ENCODE data around the gene C2CD2.

The C2CD2 gene

GRCh38 chr21:41894922-41895557 lies 58.8 kb downstream of the C2CD2 start:
- Histone ChIP-seq H3K4me2 (ENCODE audit: low read length) (no peak overlapping the region), H4K20me1 (ENCODE audit: insufficient read depth, low read length) (no peaks in the 10 kb centered on the region), H3K4me3 (ENCODE audit: low read depth, low read length, poor library complexity, severe bottlenecking) (no peak overlapping the region), H3K27me3 (ENCODE audit: insufficient read depth, low read length) (no peaks in the 10 kb centered on the region), H3K9me2 (ENCODE audit: low read depth, low read length) (no peaks in the 10 kb centered on the region), H3K36me3 (ENCODE audit: insufficient read depth, low read length) (no peaks in the 10 kb centered on the region), H3K27ac (ENCODE audit: low read depth, low read length, poor library complexity, severe bottlenecking) (peak overlapping the region; percentile 31), H3K9me3 (ENCODE audit: low read length) (no peaks in the 10 kb centered on the region), H3F3A (ENCODE audit: insufficient read depth, low read length) (no peaks in the 10 kb centered on the region), H3K9ac (ENCODE audit: low read length) (no peak overlapping the region), H3K4me1 (ENCODE audit: insufficient read depth, low read length, severe bottlenecking) (peaks cover 22% of the 10 kb centered on the region), H3K79me2 (ENCODE audit: insufficient read depth, low read length) (no peaks in the 10 kb centered on the region), H2AFZ (ENCODE audit: low read length) (no peak overlapping the region)
- TF ChIP-seq CTCF (IDR thresholded peaks at IDR 0.05; ENCODE audit: low read length) (no peak), EZH2 (IDR thresholded peaks at IDR 0.05; ENCODE audit: borderline replicate concordance, low read length) (no peak)

- Histone ChIP-seq H3K4me1 (ENCODE audit: insufficient read depth, low read length, severe bottlenecking) (peaks cover 18% of the 10 kb centered on the region), H3K9ac (ENCODE audit: low read length) (no peak overlapping the region), H3K79me2 (ENCODE audit: insufficient read depth, low read length) (no peaks in the 10 kb centered on the region), H3K4me2 (ENCODE audit: low read length) (no peak overlapping the region), H3K27ac (ENCODE audit: low read depth, low read length, poor library complexity, severe bottlenecking) (no peak overlapping the region), H4K20me1 (ENCODE audit: insufficient read depth, low read length) (no peaks in the 10 kb centered on the region), H3K4me3 (ENCODE audit: low read depth, low read length, poor library complexity, severe bottlenecking) (no peak overlapping the region), H2AFZ (ENCODE audit: low read length) (no peak overlapping the region), H3K9me3 (ENCODE audit: low read length) (no peaks in the 10 kb centered on the region), H3K36me3 (ENCODE audit: insufficient read depth, low read length) (no peaks in the 10 kb centered on the region), H3F3A (ENCODE audit: insufficient read depth, low read length) (no peaks in the 10 kb centered on the region), H3K9me2 (ENCODE audit: low read depth, low read length) (no peaks in the 10 kb centered on the region), H3K27me3 (ENCODE audit: insufficient read depth, low read length) (no peaks in the 10 kb centered on the region)
- TF ChIP-seq CTCF (IDR thresholded peaks at IDR 0.05; ENCODE audit: low read length) (no peak), EZH2 (IDR thresholded peaks at IDR 0.05; ENCODE audit: borderline replicate concordance, low read length) (no peak)
These were observed 59.3 kb downstream of the C2CD2 start for GRCh38 chr21:41894511-41894910.

- H3K4me1 ChIP-seq (ENCODE audit: insufficient read depth, low read length, severe bottlenecking) = peaks cover 16% of the 10 kb centered on the region
- H3K9me3 ChIP-seq (ENCODE audit: low read length) = no peaks in the 10 kb centered on the region
- H2AFZ ChIP-seq (ENCODE audit: low read length) = no peak overlapping the region
- no peaks in the 10 kb centered on the region for H3F3A ChIP-seq (ENCODE audit: insufficient read depth, low read length)
- no peaks in the 10 kb centered on the region for H4K20me1 ChIP-seq (ENCODE audit: insufficient read depth, low read length)
- H3K27ac ChIP-seq (ENCODE audit: low read depth, low read length, poor library complexity, severe bottlenecking) = no peak overlapping the region
- H3K36me3 ChIP-seq (ENCODE audit: insufficient read depth, low read length) = no peaks in the 10 kb centered on the region
- H3K27me3 ChIP-seq (ENCODE audit: insufficient read depth, low read length) = no peaks in the 10 kb centered on the region
- no peak overlapping the region for H3K9ac ChIP-seq (ENCODE audit: low read length)
- no peaks in the 10 kb centered on the region for H3K79me2 ChIP-seq (ENCODE audit: insufficient read depth, low read length)
- TF ChIP-seq CTCF (IDR thresholded peaks at IDR 0.05; ENCODE audit: low read length) (no peak), EZH2 (IDR thresholded peaks at IDR 0.05; ENCODE audit: borderline replicate concordance, low read length) (no peak)
- no peak overlapping the region for H3K4me3 ChIP-seq (ENCODE audit: low read depth, low read length, poor library complexity, severe bottlenecking)
- H3K9me2 ChIP-seq (ENCODE audit: low read depth, low read length) = no peaks in the 10 kb centered on the region
- H3K4me2 ChIP-seq (ENCODE audit: low read length) = no peak overlapping the region
These were observed 61.1 kb downstream of the C2CD2 start for GRCh38 chr21:41892726-41893125.
